Stimulated activated CD8-positive, alpha-beta memory T cell treated with anti-CD3 and anti-CD28 coated beads, Interleukin-4, amount 100 ng/mL, for 1 hour (primary cell): Measurements from ENCODE around the gene UBE2D3.
A peak's percentile ranks its signal among the peaks of the same experiment; 100 is the strongest.
"Not testable (repeated sequence)": the region's sequence is repeated elsewhere in the genome, so short reads cannot be mapped to it uniquely, and the experiment has no call there.

Experiments
- DNase-seq, 2 donors: peaks; one replicate each; pipeline ENCODE4 v3.0.0-alpha.2; 2020; ENCODE audit warnings: low read depth in 2 of 2, low spot score in 1 of 2

The UBE2D3 gene

DNA sequence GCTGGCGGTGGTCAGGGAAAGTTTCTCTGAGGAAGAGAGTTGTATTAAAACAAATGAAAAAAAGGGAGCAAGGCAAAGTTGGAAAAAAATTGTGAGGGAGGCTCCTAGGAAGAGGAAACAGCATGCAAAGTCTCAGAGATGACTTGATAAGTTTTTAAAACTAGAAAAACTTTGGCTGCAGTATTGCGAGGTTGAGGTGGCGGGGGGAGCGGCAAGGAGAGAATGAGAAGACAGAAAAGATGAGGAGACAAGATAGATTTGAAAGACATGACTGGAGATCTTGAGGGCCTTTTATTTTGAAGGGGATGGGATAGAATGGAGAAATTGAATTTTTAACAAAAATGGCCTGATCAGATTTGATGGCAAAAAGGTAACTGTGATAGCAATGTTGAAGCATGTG is 4.8 kb upstream of the UBE2D3 start:
- DNase-seq, result no peak

DNA sequence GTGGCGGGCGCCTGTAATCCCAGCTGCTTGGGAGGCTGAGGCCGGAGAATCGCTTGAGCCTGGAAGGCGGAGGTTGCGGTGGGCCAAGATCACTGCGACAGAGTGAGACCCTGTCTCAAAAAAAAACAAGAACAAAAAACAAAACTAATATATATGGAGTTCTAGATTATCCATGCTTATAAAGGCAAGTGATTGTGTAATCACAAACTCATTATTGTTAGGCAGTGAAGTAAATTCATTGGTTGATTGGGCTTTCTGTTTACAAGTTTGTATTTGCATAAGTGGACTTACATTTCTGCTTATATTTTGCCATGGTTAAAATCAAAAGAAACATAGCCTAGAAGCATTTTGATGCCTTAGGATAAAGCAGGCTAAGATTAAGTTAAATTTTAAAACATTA is 2.5 kb upstream of the UBE2D3 start:
- DNase-seq, result no peak

DNA sequence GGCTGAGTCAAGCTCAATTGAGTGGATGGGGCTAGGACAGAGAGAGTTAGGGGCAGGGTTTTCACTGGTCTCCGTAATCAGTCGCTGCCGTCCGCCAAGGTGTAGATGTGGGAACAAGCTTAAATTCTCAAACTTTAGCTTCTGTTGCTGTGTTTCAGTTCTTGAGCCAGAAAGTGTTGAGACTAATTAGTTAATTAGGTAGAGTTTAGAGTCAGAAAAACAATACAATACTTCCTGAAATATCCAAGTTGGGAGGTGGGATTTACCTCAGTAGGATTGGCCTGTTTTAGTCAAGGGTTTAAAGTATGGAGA is 1.1 kb upstream of the UBE2D3 start:
- no peak for DNase-seq

DNA sequence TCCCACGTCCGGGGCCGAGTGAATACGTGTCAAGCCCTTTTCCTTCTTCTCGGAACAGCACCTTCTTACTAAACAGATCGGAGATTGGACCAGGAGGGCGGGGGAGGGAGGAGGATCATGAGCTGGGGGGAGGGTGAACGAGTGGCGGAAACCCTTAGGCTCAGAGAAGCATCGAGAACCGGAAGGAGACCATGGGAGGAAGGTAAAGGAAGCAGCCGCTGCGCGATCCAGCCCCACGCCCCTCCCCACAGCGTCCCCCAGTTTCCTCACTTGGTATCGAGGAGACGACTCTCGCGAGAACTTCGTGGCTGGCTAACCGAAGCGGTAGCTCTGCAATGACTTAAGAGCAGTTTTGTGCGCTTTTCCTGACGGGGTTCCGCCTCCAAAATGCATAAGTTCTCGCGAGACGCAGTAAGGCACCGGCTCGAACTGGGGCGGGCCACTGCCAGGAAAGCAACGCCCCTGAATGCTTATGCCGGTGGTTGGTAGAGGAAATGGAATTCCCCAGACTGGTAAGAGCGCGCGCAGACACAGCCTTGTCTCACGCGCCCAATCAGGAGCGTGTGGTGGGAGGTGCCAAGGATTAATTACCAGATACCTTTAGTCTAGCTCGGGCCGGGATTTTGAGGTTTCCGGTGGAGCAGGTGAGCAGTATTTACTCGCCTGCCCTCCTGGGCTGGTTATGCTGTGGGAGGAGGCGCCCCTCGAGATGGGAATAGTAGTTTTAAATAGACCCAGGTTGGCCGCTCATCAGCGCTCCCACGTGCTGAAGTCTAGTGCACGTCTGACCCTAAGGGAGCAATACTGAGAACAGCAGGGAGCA is 534 bp upstream of the UBE2D3 start:
- peak; percentile 97 for DNase-seq

DNA sequence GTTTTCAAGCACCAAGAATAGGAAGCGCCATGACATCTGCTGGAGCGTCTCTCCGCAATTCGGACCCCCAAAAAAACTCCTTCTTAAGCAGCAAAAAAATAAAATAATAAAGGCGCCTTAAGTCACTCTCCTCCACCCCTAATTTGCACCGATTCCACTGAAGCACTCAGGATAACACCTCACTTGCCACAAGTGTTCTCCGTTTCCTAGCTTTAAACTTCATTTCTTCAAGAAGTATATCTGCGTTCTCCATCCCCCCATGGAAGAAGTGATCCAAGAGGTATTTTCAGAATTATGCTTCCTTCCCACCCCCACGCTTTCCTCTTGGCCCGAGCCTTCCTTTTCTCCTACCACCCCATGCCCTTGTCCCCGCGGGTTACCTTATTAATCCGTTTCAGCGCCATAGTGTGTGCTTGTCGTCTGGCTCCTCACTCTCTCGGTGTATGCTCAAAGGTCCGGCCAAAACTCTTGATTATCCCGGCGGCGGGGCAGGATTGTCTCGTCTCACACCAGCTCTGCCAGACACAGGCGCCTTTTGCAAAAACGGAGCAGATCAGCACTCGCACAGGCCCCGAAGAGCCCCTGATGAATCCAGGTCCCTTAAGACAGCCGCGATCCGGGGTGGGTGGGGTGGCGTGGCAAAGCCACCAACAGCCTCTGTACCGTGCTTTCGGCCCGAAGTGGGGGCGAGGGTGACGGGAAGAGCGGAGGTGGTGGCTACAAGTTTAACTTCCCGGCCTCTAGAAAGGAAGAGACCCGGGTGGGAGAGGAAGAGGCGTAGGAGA is 1.1 kb downstream of the UBE2D3 start:
- peak in 1 of 2 donors; percentile 24 for DNase-seq

DNA sequence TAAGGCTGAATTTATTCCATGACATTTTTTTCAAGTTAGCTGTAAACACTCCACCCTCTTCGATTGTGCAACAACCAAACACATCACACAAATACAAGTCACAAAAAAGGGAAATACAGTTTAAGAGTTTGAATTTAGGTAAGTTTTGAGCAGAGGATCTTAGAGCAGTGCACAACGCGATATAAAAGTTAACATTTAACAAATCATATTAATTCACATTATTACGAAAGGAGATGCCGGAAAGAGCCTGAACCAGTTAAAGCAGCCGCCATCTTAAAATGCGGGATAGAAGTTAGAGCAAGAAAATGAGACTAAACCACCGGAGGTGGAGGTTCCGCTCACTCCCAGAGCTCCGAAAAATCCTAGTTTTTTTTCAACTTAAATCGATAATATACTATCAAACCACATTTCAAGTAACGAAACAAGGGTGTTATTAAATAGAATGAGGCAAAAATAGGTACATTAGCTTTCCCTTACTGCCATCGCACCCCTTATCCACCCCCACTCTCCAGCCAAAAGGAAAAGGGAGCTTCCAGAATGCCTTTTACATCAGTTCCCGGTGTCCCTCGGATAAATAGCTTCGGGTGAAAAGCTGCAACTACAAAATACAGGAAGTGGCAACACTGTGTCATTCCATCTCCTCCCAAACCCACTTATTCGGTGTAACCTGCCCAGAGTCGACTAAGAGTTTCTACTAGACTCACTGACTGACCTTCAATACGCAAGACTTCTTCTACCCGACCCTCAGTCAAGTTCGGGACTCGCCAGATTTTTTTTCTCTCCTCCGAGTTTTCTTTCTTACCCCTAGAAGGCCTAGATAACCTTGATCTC is 1.9 kb downstream of the UBE2D3 start:
- DNase-seq, result no peak

DNA sequence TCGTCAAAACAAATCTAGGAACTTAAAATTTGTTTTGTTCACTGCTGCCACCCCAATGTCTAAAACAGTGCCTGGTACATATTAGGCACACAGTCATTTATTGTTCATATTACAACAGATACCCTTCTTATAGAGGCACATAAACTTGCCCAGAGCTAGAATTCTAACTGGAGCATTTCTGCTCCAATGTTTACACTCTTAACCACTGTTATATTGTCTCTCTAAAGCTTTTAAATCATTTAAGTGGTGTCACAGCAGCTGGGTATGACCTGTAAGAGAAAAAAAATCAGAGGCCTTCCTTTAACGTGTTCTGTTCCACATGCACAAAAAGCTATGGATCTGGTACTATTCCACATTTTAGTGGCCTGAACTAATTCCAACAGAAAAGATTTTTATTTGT is 3.0 kb downstream of the UBE2D3 start:
- DNase-seq, result no peak

DNA sequence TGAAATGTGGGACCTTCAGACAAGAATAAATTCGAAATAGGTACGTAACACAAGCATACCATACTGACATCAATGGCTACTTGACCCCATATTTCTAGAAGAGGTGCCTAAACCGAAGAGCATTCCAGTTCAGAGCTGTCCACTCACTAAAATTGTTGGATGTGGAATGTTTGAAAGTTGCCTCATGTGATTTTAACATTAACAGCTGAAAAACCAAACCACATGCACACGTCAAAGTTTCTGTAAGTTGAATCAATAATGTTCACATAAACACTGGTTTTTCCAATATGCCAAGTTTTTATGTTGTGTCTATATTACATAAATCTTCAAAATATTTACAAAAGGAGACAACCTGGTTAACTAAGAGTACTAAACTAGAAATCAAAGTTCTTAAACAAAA is 3.5 kb downstream of the UBE2D3 start:
- DNase-seq, result no peak

DNA sequence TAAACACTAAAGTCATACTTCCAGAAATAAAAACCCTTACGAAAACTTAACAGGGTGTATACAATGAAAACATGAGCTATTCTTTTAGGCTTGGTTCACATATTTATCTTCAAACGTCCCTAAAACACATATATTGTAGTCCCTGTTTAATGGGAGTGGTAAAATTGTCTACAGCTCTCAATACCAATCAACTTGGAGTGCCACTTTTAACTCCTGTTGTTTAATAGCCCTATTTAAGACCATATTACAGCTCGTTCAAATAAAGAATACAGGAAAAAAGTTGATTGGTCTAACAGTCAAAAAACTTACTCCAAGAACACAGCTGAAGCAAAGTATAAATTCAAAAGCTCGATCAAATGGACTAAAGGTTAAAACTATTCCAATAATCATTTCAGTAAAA is 3.9 kb downstream of the UBE2D3 start:
- no peak for DNase-seq

DNA sequence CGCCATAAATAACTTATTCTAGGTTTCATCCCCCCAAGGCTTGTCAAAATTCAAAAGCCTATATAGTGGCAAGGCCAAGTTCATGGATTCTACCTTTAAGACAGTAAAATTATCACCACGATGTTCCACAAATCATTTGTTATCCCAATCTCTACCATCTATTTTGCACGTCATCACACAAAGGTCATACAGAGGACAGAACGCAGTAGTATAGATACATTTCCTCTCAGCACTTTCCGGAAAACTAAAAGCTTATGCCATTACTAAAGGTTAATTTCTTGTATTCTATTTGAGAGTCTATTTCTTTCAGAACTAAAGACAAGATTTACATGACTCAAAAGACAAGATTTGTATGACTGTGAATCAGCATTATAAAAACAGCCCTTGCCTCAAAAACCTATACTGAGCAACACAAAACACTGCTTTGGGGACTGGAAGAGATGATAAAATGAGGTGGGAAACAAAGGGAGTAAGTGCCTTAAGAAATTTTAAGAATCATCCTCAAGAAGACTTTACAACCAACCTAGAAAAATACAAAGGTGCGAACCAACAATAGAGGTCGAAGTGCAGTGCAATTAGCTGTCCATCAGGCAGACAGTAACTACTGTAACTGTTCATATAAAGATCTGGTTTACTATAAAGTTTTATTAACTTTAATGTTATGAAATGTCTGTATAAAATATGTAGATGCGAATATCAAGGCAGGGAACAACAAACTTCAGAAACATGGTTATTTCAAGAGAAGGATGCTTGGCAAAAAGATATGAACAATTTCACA is 7.6 kb downstream of the UBE2D3 start:
- no peak for DNase-seq

DNA sequence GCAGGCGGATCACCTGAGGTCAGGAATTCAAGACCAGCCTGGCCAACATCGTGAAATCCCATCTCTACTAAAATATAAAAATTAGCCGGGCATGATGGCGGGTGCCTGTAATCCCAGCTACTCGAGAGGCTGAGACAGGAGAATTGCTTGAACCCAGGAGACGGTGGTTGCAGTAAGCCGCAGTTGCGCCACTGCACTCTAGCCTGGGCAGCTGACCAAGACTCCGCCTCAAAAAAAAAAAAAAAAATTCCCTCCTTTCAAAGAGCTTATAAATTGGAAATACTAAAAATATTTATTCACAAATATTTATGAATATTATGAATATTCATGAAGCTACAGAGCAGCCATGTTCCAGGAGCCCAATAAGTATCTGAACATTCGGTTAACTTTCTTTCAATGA is 8.3 kb downstream of the UBE2D3 start:
- DNase-seq, result not testable (repeated sequence)

DNA sequence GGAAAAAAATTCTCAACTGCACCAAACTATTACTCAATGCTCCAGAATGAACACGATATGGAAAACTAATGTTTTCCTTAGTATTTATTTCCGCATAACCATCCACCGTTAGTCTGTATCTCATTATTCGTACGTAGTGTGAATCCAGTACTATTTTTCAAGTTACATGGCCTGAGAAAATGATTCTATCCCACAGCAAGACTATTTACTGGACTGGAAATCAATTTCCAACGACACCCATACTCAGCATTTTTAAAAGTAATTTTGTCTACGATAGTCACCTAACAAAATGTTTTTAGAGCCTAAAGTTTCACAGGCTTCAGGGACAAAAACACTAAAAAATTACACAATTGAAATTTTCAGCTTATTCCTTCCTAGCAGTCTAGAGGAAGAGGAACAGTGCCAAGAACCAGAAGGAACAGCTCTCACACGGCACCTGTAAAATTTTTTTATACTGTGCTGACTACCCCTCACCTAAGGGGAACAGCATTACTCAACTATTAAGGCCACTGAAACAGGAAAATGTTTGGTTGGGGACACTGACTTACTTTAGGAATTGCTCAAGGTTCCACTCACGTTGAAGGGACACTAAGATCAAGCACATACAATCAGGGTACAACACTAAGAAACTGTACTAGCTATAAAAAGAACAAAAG is 9.6 kb downstream of the UBE2D3 start:
- DNase-seq, result no peak

DNA sequence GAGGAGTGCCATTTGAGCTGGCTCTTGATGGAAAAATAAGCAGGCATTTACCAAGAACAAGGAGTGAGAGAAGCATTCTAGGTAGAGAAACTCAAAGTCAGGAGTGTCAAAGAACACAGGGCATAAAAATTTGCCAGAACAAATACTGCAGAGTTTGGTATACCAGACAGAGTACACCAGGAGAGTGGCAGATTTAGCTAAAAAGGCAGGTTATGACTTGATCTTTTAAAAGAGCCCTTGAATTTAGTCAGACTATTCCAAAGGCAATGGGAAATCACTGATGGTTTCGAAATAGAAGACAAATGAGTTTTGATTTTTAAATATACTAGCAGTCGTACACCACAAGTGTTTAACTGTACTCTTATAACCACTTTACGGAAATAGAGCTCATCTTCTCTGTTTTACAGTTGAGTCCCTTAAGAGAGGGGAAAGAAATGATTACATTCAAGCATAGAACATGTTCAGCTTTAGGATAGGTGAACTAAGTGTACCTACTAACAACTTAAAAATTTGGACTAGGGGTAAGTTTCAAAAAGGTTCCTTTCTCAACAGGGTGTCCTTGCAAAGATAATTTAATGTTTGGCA is 10.2 kb downstream of the UBE2D3 start:
- DNase-seq, result no peak

DNA sequence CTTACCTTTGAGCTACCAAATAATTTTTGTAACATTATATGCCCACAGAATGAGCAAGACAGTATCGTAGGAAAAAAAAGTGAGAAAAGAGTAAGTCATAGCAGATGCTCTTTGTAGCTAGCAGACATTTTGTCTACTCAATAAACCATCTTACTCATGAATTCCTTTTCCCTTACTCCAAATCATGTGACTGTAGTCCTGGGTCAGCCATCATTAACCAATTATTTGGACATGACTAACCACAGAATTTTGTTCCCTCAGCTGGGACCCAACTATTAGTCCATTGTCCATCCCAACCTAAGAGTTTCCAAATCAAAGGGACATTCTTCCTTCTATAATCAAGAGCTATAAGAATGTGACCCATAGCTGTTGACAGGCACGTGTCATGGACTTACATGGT is 11.4 kb downstream of the UBE2D3 start:
- no peak for DNase-seq

DNA sequence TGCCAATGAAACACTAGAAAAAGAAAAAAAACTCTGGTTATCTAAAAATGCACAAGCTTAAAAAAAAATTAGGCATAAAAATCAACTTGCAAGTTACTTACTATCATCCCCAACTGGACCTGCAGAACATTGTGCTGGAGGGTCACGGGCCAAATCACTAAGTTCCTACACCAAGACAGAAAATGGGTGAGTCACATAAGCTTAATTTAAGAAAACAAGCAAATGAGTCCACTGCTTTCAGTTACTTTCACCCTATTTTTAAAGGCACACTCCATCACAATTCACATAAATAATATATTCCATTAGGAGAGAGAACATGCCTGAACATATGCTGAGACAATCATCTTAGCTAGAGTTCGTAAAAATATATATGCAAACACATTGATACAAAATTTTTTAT is 17.7 kb downstream of the UBE2D3 start:
- DNase-seq, result no peak

DNA sequence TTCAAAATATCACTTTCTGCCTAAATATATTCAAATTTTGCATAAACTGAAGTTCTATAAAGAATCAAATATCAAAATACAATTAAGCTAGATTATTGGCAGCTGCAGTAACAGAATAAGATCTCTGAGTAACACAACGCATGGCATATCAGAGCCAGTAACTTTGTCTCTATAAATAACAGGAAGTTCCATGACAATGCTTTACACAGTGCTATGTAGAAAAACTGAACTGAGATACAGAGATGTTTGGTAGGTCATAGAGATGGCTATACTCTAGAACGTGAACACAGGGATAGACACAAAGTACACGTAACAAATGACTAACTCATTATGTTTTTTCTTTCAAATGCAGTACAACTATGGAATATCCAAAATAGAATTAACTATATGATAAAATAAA is 18.2 kb downstream of the UBE2D3 start:
- DNase-seq, result no peak

DNA sequence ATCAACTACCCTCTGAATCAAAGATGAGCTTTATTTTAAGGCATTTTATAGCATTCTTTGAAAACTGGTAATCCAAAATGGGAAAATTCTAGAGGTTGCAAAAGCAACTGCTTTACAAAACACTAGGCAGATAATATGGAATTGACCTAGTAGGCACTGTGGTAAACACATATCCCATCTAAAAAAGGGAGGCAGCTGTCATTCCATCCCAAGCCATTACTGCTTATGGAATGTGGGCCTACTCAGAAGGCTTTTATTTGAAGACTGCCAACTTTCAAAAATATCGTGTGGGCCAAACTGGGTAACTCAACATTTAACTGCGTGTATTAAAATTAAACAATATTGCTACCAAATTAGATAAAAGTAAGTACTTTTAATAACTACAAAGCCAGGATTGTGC is 19.3 kb downstream of the UBE2D3 start:
- no peak for DNase-seq

DNA sequence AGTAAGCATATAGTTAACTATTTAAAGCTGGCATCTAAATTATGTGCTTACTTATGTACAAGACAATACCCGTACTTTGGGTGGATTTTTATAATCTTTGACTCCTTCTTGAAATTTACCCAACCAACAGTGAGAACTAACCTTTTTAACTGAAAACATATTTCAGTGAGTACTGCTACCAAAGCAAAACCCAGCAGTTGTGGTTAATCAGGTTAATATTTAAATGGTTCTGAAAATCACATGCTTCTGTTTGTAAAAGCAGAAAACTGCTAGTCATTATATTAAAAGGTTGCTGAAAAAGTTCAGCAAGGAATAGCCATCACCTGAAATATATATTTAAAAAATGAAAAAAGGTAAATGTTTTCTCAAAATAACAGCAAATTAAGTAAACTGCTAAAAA is 20.0 kb downstream of the UBE2D3 start:
- no peak for DNase-seq

DNA sequence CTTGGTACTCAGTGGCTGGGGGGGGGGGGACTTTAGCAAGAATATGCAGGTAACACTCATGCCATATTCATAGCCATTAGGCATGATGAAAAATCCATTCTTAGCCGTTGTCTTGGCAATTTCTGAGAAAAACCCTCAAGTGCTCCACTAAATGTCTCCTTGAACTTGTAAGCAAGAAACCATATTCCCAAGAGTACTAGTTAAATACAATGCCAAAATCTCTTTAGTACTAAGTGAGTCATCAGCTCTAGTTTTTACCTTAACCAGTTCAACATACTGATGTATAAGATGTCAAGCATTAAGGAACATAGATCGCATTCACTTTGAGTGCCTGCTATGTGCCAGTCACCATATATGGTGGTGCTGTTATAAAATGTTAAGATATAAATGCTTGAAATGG is 27.5 kb downstream of the UBE2D3 start:
- no peak for DNase-seq

DNA sequence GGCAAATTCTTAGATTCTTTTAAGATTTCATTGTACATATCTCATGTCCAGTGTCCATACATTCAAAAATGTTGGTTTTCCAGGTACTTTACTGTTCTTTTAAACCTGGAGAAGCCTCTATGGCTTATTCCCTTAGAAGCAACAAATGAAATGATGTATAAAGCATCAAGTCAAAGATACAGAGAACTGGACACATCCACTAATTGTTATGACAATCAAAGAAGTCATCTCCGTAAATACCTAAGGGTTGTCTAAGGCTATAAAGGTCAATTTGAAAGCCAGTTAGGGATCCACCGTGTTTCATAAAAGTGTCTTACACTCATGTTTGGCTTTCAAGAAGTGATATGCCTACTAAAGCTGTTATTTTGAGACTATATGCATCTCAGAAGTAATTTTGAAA is 32.4 kb downstream of the UBE2D3 start:
- DNase-seq, result no peak
